GM18870 (cell line): ENCODE data around the gene CASZ1.

Experiments used
- ATAC-seq: cut with Tn5 transposase; IDR thresholded peaks from one replicate; pipeline ENCODE4 v1.9.1; 2021; ENCODE audit warnings: moderate library complexity; ENCODE audit not compliant: unreplicated experiment

Gene CASZ1

DNA sequence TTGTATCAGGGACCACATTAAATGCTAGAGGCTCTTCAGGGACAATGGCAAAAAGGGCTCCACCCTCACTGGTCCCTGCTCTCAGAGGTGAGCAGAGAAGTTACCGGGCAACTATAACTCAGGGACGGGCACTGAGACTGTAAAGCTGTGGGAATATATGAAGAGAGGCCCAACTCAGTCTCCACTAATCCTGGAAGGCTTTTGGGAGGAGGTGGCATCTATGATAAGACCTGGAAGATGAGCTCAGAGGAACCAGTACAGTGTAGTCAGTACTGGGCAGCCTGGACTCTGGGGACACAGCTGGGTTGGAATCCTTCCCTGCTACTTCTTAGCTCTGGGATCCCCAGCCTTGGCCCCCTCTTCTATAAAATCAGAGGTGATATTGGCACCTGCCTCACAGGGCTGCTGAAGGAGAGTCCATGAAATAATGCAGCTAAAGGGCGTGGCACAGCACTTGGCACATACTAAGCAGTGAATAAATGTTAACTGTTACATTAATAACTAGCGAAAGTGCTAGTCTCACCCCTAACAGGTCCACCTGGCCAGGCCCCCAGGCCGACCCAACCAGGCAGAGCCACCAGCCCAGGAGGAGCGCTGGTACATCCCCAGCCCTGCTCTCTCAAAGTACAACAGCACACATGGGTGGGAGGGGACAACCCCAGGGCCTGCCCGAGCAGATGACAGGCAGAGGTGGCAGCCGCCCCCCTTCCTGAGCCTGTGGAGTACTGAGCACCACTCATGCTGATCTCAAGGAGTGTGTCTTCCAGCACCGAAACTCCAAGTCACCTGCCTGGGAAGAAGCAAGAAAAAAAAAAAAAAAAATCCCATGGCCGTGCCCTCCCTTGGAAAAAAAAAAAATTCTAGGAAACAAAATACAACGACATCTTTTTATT lies 62.7 kb downstream of the CASZ1 start:
- ATAC-seq = no peak

DNA sequence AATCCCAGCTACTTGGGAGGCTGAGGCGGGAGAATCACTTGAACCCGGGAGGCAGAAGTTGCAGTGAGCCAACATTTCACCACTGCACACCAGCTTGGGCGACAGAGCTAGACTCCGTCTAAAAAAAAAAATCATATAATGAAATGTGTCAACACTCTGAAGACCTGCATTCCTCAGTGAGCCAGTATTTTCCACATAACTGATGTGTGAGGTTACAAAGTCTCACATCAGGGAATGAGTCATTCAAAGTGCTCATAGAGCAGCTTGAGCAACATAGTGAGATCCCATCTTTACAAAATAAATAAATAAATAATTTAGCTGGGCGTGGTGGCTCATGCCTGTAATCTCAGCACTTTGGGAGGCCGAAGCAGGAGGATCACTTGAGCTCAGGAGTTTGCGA lies 65.5 kb downstream of the CASZ1 start:
- no peak for ATAC-seq

DNA sequence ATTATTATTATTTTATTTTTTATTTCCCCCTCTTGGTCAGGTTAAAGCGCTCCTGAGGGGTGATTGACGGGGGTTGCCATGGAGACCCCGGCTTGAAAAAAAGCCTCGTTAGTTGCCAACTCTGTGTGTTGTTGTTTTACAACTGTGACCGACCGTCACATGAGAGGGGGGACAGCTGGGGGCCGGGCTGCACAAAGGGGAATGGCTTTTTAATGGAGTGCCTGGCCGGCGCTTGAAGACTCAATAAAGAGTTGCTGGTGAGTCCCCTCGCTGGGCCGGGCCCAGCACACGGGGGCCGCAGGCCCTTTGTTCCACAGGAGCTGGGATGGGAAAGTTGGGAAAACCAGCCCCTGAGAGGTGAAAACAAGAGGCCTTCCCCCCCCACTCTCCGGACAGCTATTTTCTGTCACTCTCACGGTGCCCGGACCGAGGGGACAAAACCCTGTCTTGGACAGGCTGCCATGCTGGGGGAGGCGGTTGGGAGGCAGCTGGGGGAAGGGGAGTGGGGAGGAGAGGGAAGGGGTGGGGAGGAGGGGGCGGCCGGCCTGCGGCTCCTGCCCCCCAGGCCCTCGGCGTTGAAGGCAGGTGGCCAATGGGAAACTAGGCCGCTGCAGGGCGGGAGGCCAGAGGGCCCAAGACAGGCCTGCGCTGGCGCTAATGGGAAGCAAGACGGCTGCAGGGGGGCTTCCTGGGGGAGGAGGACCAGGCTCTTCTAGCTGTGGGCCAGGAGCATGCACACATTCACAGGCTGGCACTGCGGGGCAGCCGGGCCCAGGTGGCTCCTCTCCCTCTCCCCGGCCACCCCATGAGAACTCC lies 67.6 kb downstream of the CASZ1 start:
- ATAC-seq = no peak

DNA sequence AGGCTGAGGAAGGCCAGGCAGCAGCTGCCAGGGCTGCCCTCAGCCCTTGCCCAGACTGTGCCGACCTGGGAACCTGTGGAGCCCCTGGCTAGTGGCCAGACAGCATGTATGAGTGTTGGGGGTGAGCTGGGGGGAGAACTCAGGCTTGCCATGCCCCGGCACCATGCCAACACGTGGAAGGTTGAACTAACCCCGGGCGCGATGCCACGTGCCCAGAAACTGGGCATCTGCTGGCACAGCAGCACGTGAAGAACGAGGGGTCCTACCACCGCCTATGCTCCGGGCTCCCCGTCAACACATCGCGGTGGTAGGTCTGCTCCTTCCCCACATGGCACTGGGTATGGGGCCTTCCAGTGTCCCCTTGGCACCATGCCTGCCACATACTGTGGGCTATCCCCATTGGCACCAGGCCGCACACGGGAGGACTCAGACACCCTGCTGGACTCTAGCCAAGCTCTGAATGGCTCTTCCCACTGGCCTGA lies 68.7 kb downstream of the CASZ1 start:
- ATAC-seq = no peak

DNA sequence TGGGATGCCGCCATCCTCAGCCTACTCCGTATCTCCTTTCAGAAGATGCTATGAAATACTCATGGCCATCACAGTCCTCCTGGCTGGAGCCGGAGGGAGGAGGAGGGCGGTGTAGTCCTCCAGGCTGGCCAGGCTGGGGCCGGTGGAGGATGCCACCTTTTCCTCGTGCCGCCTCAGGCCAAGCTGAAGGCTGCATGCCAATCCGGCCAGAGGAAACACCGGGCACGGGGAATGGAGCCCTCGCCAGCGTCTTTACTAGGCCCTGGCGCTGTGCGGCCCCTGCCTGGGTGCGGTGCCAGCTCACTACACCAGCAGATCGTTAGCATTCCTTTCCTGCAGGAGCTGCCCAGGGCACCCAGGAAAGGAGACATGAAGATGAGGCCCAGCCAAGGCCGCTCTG lies 70.1 kb downstream of the CASZ1 start:
- ATAC-seq = no peak

DNA sequence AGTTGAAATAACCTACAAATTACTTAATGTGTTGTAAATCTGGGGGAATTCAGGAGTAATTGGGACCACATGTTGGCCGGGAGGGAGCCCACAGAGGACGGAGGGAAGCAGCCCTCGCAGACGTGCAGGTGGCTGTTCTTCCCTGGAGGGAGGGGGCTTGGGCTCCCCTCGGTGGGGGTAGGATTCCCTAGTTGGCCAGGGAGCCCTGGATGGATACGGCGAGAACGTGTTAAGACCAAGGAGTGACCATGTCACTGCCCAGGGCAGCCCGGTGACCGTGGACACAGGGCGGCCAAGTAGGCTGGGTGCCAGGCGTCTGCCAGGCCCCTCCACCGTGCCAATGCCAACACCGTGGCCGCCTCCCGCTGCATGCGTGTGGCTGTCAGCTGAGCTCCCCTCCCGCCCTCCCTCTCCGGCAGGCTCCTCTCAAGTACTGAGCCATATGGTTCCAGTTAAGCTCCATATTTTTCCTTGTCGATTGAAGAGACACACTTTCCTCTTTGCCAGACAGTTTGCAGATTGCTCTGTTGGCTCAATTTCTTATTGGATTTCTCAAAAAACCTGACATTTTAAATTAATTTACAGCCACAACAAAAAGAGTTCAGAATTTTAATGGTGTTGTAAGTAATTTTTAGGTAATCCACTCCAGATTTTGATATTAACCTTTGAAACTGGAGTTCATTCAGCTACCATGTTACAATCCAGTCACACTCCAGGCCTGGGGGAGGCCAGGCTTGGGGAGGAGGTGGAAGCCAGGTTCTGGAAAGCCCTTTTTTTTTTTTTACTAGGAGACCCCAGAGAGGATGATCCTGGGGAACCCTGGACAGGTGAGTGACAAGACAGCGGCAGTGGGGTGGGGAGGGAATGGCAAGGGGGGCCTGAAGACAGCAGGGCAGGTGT lies 71.2 kb downstream of the CASZ1 start:
- ATAC-seq = no peak

DNA sequence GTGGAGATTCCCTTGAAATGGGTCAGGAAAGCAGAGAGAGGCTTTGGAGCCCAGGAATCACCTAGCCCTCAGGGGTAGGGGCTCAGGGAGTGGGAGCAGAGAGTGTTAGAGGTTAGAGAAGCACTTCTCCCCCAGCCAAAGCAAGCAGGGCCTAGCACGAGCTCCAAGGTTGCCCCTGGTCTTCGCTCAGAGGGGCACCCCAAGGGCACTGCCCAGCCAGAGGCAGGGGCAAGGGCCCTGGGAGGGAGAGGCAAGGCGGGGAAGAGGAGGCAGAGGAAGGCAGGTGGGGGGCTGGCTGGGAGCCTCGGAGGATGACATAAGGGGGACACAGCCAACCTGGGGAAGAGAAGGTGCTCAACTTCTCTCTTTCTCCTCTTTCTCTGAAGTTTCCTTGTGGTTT lies 71.9 kb downstream of the CASZ1 start:
- ATAC-seq = no peak

DNA sequence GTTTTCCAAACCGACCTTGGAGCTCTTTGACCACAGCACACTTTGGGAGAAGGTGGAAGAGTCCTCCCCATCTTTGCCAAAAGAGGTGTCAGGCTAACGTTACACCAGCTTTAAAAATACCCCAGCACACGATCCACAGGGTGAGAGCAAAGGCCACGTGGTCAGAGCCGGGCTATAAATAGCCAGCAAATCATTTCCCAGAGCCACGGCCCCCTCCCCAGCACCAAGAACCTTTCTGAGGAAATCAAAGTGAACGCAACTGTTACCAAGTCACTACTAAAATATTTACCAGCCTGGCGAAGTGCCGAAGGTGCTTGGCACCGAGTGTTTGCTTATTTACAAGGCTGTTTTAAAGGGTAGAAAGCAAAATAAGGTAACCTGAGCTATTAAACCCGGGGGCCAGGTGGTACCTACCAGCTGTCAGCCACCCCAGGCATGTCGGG lies 72.4 kb downstream of the CASZ1 start:
- ATAC-seq = no peak

DNA sequence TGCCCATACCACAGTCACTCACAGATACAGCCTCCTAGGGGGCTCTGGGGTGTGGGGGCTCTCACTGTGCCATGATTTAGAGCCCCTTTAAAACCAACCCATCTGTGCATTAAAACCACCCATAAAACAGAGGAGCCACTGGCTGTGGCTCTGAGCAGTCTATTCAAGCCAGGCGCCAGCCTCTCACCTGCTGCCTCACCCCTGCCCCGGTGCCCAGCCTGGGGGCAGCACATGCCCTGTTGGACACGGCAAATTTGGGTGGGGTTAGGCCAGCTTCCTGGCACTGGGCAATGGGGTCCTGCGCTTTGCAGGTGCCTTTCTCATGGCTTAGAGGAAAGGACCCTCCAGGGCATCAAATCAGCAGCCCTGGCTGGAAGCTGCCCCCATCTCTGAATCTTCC lies 73.1 kb downstream of the CASZ1 start:
- ATAC-seq = no peak

DNA sequence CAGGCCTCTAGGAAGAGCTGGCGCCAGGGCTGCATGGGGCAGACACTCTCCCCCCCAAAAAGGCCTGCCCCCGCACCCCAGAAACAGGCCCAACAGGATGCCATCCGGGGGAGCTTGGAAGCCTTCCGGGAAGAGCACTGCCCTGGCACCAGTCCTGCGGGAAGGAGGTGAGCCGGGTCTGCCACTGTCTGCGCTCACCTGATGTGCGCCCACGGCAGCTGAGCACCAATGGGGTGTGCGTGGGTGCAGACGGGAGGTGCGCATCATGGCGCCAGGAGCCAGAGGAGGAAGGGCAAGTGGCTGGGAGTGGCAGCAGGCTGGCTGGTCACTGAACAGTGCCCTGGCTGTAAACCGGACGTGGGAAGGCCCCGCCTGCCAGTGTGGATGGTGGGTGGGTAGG lies 73.6 kb downstream of the CASZ1 start:
- ATAC-seq = no peak

DNA sequence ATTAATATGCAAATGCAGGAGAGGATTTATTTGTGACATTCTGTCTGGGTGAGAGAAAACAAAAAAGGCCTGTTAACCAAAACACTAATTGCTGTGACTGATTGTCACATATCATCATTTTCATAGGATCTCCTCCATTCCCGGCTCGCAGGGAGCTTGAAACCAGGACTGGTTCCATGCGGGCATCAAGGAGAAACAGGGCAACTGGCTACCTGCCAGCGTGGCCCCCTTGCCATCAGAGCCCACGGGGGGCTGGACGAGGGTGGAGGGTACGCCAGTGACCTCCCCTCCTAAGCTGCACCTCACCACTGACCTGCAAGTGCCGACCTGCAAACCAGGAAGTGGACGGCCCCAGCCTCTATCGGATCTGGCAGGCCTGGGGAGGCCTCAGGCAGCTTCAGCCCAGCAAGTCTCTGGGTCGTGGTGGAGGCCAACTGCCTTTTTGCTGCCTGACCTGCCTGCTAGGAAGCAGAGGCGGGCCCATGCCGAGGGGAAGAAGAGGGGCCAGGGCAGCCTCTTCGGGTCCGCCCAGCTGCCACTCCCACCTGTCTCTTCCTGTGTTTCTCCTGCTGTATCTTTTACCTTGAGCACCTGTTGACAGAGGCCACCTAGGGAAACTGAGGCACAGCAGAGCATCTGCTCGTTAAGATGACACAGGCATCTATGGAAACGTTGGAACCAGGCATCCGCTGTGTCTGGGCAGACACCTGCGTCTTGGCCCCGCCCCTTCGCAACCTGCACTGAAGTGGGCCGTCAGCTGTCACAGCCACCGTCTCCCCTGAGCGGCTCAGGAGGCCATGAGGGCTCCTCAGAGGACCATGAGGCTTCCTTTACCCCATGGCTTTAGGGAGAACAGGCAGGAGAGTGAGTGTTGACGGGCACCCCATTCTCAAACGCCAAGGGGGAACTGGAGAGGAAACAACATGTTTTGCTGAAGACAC lies 74.8 kb downstream of the CASZ1 start:
- ATAC-seq = no peak

DNA sequence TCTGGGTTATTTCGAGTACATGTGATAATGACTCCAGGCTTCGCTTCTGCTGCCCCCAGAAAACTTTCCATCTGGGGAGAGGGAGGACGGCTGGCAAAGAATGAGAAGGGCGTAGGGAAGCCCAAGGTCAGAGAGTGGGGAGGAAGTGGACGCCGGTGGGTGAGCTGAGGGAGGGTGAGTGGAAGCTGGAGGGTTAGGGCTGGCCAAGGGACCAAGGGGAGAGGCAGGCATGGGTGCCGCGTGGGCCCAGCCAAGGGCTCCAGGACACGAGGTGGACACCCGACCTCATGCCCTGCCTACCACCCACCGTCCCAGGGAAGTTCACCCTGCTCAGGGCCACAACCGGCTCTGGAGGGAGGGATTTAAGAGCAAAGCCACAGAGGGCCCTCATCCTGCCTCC lies 75.8 kb downstream of the CASZ1 start:
- ATAC-seq = no peak

DNA sequence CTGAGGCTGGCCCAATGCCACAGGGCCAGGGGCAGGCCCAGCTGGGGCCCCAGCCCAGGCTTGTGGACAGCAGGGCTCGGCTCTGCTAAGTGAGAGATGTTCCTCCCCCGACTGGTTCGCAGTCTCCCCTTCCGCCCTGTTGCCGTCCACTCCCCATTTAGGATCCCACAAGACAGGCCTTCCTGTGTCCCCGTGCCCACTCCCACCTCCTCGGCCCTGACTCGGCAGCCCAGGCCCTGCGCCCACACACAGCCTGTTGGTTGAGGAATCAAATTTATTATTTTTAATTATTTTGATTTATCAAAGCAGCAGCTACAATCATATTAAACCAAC lies 78.4 kb downstream of the CASZ1 start:
- no peak for ATAC-seq

DNA sequence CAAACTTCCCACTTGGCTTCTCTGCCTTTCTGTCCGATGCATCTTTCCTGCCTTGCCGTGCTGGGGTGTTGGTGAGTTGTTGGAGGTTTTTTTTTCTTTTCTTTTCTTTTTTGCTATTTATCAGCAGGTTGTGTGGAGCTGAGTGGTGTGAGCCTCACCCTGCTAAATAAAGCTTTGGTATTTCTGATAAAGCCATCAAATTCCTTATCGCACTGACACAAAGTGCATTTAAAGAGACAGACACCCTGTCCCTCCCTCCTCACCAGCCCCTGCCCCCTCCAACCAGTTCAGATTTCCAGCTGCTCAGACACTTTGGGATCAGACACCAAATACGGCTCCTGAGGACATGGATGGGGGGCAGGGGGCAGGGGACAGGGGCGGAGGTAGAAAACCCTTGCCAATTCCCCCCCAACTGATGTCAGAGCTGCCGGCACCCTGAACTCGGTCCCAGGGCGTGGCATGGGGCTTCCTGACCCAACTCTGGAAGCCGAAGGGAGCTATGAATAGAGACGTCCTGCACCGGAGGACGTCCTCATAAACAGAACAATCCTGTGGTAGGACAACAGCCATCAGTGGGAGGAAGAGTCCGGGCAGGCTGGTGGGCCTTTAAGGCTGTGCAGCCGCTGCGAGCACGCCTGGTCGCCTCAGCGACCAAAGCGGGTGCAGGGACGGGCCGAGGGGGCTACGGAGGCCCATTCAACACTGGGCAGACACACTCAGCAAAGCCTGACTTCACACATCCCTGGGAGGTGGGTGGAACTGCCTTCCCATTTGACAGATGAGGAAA lies 79.0 kb downstream of the CASZ1 start:
- ATAC-seq = no peak

DNA sequence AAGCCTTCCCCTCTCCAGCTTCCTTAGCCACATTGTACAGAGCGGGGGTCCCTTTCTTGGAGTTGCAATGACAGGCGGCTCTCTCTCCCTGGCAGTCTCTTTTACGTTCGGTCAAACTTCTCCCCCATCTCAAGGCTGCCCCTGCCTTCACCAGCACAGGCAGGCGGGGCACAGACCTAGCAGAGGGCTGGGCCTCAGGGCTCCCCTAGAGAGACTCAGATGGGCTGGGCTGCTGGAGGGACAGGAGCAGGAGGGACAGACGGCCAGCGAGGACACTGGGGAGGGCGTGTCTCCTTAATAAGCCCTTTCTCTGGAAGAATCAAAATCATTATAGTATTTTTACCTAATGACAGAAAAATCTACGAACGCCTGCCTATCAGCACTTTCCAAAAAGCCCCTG lies 79.6 kb downstream of the CASZ1 start:
- ATAC-seq = no peak

DNA sequence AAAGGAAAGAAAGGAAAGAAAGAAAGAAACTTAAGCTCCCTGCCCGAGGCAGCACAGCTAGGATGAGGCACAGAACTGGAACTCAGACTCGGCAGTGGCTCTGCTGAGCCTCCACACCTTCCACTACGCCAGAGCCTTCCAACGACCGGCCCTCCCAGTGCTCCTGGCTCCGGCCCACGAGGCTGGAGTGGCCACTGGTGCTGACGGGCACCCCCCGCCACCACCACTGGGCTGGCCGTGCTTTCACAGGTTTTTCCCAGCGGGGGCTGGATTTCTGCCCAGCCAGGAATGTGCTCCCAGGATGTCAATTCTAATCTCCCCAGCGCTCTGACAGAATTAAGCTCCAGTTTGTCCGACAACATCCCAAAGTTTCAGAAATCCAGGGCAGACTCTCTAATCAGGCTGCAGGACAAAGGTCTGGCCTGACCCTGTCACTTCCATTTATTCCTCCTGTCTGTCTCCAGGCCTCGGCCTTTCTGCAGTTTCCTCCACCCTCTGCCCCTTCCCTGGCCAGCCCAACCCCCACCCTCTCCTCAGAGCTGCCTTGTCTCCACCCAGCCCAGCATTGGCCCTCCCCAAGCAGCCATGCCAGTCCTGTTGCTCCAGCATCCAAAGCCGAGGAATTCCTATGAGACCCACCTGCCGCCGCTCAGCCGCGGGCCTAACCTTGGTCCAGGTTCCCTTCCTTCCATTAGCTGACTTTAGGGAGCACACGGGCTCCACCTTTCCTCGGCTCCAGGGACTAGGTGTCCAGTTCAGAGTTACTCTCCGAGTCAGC lies 81.9 kb downstream of the CASZ1 start:
- ATAC-seq = no peak

DNA sequence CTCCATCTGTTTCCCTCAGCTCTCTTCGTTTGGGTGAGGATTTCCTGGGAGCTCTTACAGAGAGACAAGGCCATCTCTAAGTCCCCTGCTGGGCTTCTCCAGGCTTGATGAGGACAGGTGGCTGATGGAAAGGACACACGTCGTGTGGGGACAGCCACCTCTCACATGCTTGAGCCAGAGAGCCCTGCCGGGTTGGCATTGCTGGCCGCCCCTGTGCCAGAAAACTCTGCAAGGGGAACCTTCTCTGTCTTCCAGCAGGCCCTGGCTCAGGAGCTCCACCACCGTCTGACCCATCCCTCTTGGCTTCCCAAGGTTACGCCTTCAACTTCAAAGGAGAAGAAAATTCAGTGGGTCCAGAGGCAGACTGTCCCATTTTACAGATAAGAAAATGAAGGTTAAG lies 82.8 kb downstream of the CASZ1 start:
- no peak for ATAC-seq

DNA sequence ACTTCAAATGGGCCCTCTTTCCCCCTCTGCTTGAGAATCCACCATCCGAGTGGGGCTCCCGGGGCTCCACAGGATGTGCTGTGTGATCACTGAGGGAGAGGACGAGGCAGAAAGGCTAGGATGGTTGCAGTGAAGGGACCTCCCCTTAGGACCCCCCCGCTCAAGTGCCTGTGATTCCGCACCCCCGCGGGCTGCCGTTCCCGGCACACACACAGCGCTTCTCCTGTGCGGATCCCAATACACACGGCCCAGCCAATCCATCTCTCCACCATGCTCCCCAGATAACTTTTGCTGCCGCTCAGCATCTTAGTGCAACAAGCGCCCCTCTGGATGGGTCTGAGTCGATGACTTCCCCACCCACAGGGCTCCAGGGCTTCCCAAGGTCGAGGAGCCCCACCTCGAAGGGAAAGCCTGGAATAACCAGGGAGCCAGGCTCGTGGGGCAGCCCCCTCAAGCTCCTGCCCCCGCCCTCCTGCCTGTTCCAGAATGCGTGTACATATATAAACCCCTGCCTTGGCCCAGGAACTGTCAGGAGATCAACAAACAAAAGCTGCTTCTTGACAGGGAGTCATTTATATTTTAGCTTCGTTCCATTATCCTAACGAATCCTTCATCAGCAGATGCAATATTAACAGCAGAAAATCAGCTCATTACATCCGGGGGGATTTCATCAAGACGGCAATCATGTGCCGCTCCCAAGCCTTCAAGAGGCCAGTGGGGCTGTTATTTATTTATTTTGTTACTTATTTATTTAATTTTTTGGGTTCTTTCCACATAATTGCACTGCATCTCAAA lies 83.7 kb downstream of the CASZ1 start:
- ATAC-seq = no peak
